HG03565 (cell line): ENCODE data around the gene VIT.

Experiments used
- ATAC-seq: cut with Tn5 transposase; IDR thresholded peaks from one replicate; pipeline ENCODE4 v1.9.1; 2021; ENCODE audit warnings: mild to moderate bottlenecking, moderate library complexity; ENCODE audit not compliant: unreplicated experiment

VIT gene

GRCh38 chr2:36696533-36696932, at the start of gene VIT:
Gene VIT (plus strand): TSS chr2:36696707. CDS start chr2:36716371, 19,664 bp downstream.
- no peak for ATAC-seq

- ATAC-seq: peak; percentile 95
These were observed 46.3 kb upstream of the VIT start for GRCh38 chr2:36650031-36650829.

- no peak for ATAC-seq
These were observed 43.4 kb upstream of the VIT start for GRCh38 chr2:36653155-36653554.

- ATAC-seq: no peak
These were observed 42.4 kb upstream of the VIT start for GRCh38 chr2:36653967-36654694.

GRCh38 chr2:36655453-36655852, 41.1 kb upstream of the VIT start:
- ATAC-seq: no peak

GRCh38 chr2:36657703-36658102, 38.8 kb upstream of the VIT start:
- ATAC-seq: no peak

- ATAC-seq: no peak
These were observed 38.2 kb upstream of the VIT start for GRCh38 chr2:36658277-36658748.

GRCh38 chr2:36659218-36659617, 37.3 kb upstream of the VIT start:
- no peak for ATAC-seq

- peak; percentile 80 for ATAC-seq
These were observed 36.6 kb upstream of the VIT start for GRCh38 chr2:36659872-36660312.

GRCh38 chr2:36662638-36663037, 33.9 kb upstream of the VIT start:
- no peak for ATAC-seq

GRCh38 chr2:36663295-36663694, 33.2 kb upstream of the VIT start:
- ATAC-seq: no peak

GRCh38 chr2:36663851-36664695, 32.4 kb upstream of the VIT start:
- ATAC-seq: peak; percentile 73

- ATAC-seq: no peak
These were observed 31.8 kb upstream of the VIT start for GRCh38 chr2:36664696-36665076.

- ATAC-seq: no peak
These were observed 28.6 kb upstream of the VIT start for GRCh38 chr2:36667931-36668330.

- ATAC-seq: no peak
These were observed 25.5 kb upstream of the VIT start for GRCh38 chr2:36670881-36671595.

GRCh38 chr2:36671731-36672130, 24.8 kb upstream of the VIT start:
- no peak for ATAC-seq

GRCh38 chr2:36672199-36672598, 24.3 kb upstream of the VIT start:
- ATAC-seq: no peak

GRCh38 chr2:36675579-36676282, 20.8 kb upstream of the VIT start:
- ATAC-seq: no peak

GRCh38 chr2:36676364-36676763, 20.1 kb upstream of the VIT start:
- no peak for ATAC-seq

- ATAC-seq: peak; percentile 40
These were observed 19.1 kb upstream of the VIT start for GRCh38 chr2:36677386-36677785.
